ENCODE results near the gene FAM120C. TPM values are rescaled to one million over a fixed set of nuclear protein-coding genes. Genes with fewer than 3 reads are reported as not detected.

FAM120C gene
- total RNA-seq, 1 experiment from 2014 or later = 16.6 TPM

GRCh38 chrX:54066841-54067240 is 116.2 kb downstream of the FAM120C start:
- H3K4me2 ChIP-seq (ENCODE audit: low read depth, low read length, poor library complexity, severe bottlenecking) = no peak overlapping the region
- no peaks in the 10 kb centered on the region for H4K20me1 ChIP-seq (ENCODE audit: insufficient read depth, low read depth, low read length)
- H3K27me3 ChIP-seq (ENCODE audit: low read length) = no peaks in the 10 kb centered on the region
- no peaks in the 10 kb centered on the region for H3K9me2 ChIP-seq (replicated peaks; ENCODE audit: insufficient read depth, low read length)
- no peak overlapping the region for H3K9ac ChIP-seq (ENCODE audit: low read length)
- H3K79me2 ChIP-seq (ENCODE audit: low read length) = no peaks in the 10 kb centered on the region
- H3K4me1 ChIP-seq (ENCODE audit: low read length) = no peaks in the 10 kb centered on the region
- H3K9me3 ChIP-seq (ENCODE audit: low read length) = no peaks in the 10 kb centered on the region
- H2AFZ ChIP-seq (ENCODE audit: low read length) = no peak overlapping the region
- DNase-seq = no peak
- no peak overlapping the region for H3K4me3 ChIP-seq (ENCODE audit: low read length)
- H3K36me3 ChIP-seq (ENCODE audit: insufficient read depth, low read length) = no peaks in the 10 kb centered on the region
- H3K27ac ChIP-seq (ENCODE audit: low read length) = no peak overlapping the region

DNA sequence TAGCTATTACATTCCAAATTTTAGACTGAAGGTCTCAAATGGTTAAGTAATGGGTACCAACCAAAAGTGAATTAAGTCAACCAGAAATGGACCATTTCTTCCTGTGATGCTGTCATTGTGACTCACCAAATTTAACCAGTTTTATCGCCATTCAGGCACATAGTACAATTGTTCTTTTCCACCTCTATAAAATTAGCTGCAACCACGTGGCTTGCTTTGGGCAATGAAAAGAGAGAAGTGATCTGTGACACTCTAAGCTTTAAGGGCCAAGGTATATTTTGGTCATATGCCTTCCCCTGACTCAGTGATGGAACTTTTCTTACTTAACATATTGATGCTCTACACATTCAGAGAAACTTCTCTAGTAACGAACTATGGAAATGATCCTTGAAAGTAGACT is 118.5 kb downstream of the FAM120C start:
- no peak overlapping the region for H2AFZ ChIP-seq (ENCODE audit: low read length)

GRCh38 chrX:54063361-54063760 is 119.7 kb downstream of the FAM120C start:
- DNase-seq = no peak
- Histone ChIP-seq H3K27me3 (ENCODE audit: low read length) (no peaks in the 10 kb centered on the region), H3K4me1 (ENCODE audit: low read length) (no peaks in the 10 kb centered on the region), H3K9me3 (ENCODE audit: low read length) (no peaks in the 10 kb centered on the region), H4K20me1 (ENCODE audit: insufficient read depth, low read depth, low read length) (no peaks in the 10 kb centered on the region), H3K27ac (ENCODE audit: low read length) (no peak overlapping the region), H3K9me2 (replicated peaks; ENCODE audit: insufficient read depth, low read length) (no peaks in the 10 kb centered on the region), H3K79me2 (ENCODE audit: low read length) (no peaks in the 10 kb centered on the region), H3K4me3 (ENCODE audit: low read length) (no peak overlapping the region), H2AFZ (ENCODE audit: low read length) (no peak overlapping the region), H3K9ac (ENCODE audit: low read length) (no peak overlapping the region), H3K4me2 (ENCODE audit: low read depth, low read length, poor library complexity, severe bottlenecking) (no peak overlapping the region), H3K36me3 (ENCODE audit: insufficient read depth, low read length) (no peaks in the 10 kb centered on the region)

More for the DNA sequence above, 118.5 kb downstream of the FAM120C start:
- Histone ChIP-seq H3K79me2 (ENCODE audit: low read length) (no peaks in the 10 kb centered on the region), H3K9me3 (ENCODE audit: low read length) (no peaks in the 10 kb centered on the region), H3K4me3 (ENCODE audit: low read length) (no peak overlapping the region), H4K20me1 (ENCODE audit: insufficient read depth, low read depth, low read length) (no peaks in the 10 kb centered on the region), H3K4me1 (ENCODE audit: low read length) (no peaks in the 10 kb centered on the region), H3K9me2 (replicated peaks; ENCODE audit: insufficient read depth, low read length) (no peaks in the 10 kb centered on the region), H3K27ac (ENCODE audit: low read length) (no peak overlapping the region), H3K27me3 (ENCODE audit: low read length) (no peaks in the 10 kb centered on the region), H3K36me3 (ENCODE audit: insufficient read depth, low read length) (no peaks in the 10 kb centered on the region), H3K9ac (ENCODE audit: low read length) (no peak overlapping the region), H3K4me2 (ENCODE audit: low read depth, low read length, poor library complexity, severe bottlenecking) (no peak overlapping the region)
- no peak for DNase-seq

- no peaks in the 10 kb centered on the region for H3K9me2 ChIP-seq (replicated peaks; ENCODE audit: insufficient read depth, low read length)
- H3K27me3 ChIP-seq (ENCODE audit: low read length) = no peaks in the 10 kb centered on the region
- 0 out of 2 replicates have a peak overlapping the region, but pooled peaks have one; percentile 65 for H2AFZ ChIP-seq (ENCODE audit: low read length)
Measured at GRCh38 chrX:54049801-54050200, 133.3 kb downstream of the FAM120C start.

GRCh38 chrX:54048412-54048811 is 134.6 kb downstream of the FAM120C start:
- H3K9ac ChIP-seq (ENCODE audit: low read length) = no peak overlapping the region
- H3K4me2 ChIP-seq (ENCODE audit: low read depth, low read length, poor library complexity, severe bottlenecking) = no peak overlapping the region
- no peak for DNase-seq
- no peaks in the 10 kb centered on the region for H3K9me2 ChIP-seq (replicated peaks; ENCODE audit: insufficient read depth, low read length)
- peaks cover 10% of the 10 kb centered on the region for H3K4me1 ChIP-seq (ENCODE audit: low read length)
- H4K20me1 ChIP-seq (ENCODE audit: insufficient read depth, low read depth, low read length) = no peaks in the 10 kb centered on the region
- H2AFZ ChIP-seq (ENCODE audit: low read length) = no peak overlapping the region
- H3K27me3 ChIP-seq (ENCODE audit: low read length) = no peaks in the 10 kb centered on the region
- no peak overlapping the region for H3K4me3 ChIP-seq (ENCODE audit: low read length)
- H3K36me3 ChIP-seq (ENCODE audit: insufficient read depth, low read length) = no peaks in the 10 kb centered on the region
- no peak overlapping the region for H3K27ac ChIP-seq (ENCODE audit: low read length)
- no peaks in the 10 kb centered on the region for H3K9me3 ChIP-seq (ENCODE audit: low read length)
- H3K79me2 ChIP-seq (ENCODE audit: low read length) = peaks cover 7% of the 10 kb centered on the region

More at GRCh38 chrX:54049801-54050200, 133.3 kb downstream of the FAM120C start:
- no peaks in the 10 kb centered on the region for H4K20me1 ChIP-seq (ENCODE audit: insufficient read depth, low read depth, low read length)
- H3K27ac ChIP-seq (ENCODE audit: low read length) = no peak overlapping the region
- no peaks in the 10 kb centered on the region for H3K36me3 ChIP-seq (ENCODE audit: insufficient read depth, low read length)
- no peaks in the 10 kb centered on the region for H3K9me3 ChIP-seq (ENCODE audit: low read length)
- no peak for DNase-seq
- no peaks in the 10 kb centered on the region for H3K79me2 ChIP-seq (ENCODE audit: low read length)
- no peak overlapping the region for H3K4me3 ChIP-seq (ENCODE audit: low read length)
- peaks cover 9% of the 10 kb centered on the region for H3K4me1 ChIP-seq (ENCODE audit: low read length)
- no peak overlapping the region for H3K4me2 ChIP-seq (ENCODE audit: low read depth, low read length, poor library complexity, severe bottlenecking)
- H3K9ac ChIP-seq (ENCODE audit: low read length) = no peak overlapping the region

- Histone ChIP-seq H3K36me3 (ENCODE audit: insufficient read depth, low read length) (peaks cover 6% of the 10 kb centered on the region; the same call in 1 of the 2 replicates), H3K9me3 (ENCODE audit: low read length) (no peaks in the 10 kb centered on the region), H3K27me3 (ENCODE audit: low read length) (no peaks in the 10 kb centered on the region), H3K9me2 (replicated peaks; ENCODE audit: insufficient read depth, low read length) (no peaks in the 10 kb centered on the region), H3K27ac (ENCODE audit: low read length) (no peak overlapping the region), H3K4me3 (ENCODE audit: low read length) (peak overlapping the region; percentile 65; the same call in 1 of the 2 replicates), H3K9ac (ENCODE audit: low read length) (peak overlapping the region; percentile 71), H3K4me1 (ENCODE audit: low read length) (peaks cover 14% of the 10 kb centered on the region), H3K79me2 (ENCODE audit: low read length) (peaks cover 22% of the 10 kb centered on the region), H4K20me1 (ENCODE audit: insufficient read depth, low read depth, low read length) (no peaks in the 10 kb centered on the region), H2AFZ (ENCODE audit: low read length) (no peak overlapping the region), H3K4me2 (ENCODE audit: low read depth, low read length, poor library complexity, severe bottlenecking) (peak overlapping the region; percentile 69)
- no peak for DNase-seq
Measured at GRCh38 chrX:54045563-54046228, 137.4 kb downstream of the FAM120C start.

GRCh38 chrX:54044877-54045338 is 138.1 kb downstream of the FAM120C start:
- Histone ChIP-seq H2AFZ (ENCODE audit: low read length) (no peak overlapping the region), H3K27ac (ENCODE audit: low read length) (peak overlapping the region; percentile 79), H3K27me3 (ENCODE audit: low read length) (no peaks in the 10 kb centered on the region), H3K4me2 (ENCODE audit: low read depth, low read length, poor library complexity, severe bottlenecking) (peak overlapping the region; percentile 69), H3K4me1 (ENCODE audit: low read length) (peaks cover 14% of the 10 kb centered on the region), H3K9me2 (replicated peaks; ENCODE audit: insufficient read depth, low read length) (no peaks in the 10 kb centered on the region), H3K9ac (ENCODE audit: low read length) (peak overlapping the region; percentile 71), H3K9me3 (ENCODE audit: low read length) (no peaks in the 10 kb centered on the region), H3K36me3 (ENCODE audit: insufficient read depth, low read length) (peaks cover 8% of the 10 kb centered on the region; the same call in 1 of the 2 replicates), H3K4me3 (ENCODE audit: low read length) (peak overlapping the region; percentile 65), H3K79me2 (ENCODE audit: low read length) (peaks cover 22% of the 10 kb centered on the region), H4K20me1 (ENCODE audit: insufficient read depth, low read depth, low read length) (no peaks in the 10 kb centered on the region)
- DNase-seq = no peak

GRCh38 chrX:54044126-54044876 is 138.8 kb downstream of the FAM120C start, which contains the start of gene PHF8:
PHF8 (minus strand) TSS chrX:54044473; CDS start chrX:54042728, 1,745 bp downstream.
- peak; percentile 97 for DNase-seq
- peak within 1 kb of the TSS; percentile 92 for H3K9ac ChIP-seq (ENCODE audit: low read length)
- H3K27me3 ChIP-seq (ENCODE audit: low read length) = no peaks in the 10 kb centered on the region
- H3K4me1 ChIP-seq (ENCODE audit: low read length) = peaks cover 14% of the 10 kb centered on the region
- H3K36me3 ChIP-seq (ENCODE audit: insufficient read depth, low read length) = peaks cover 12% of the 10 kb centered on the region; the same call in 1 of the 2 replicates
- H3K4me3 ChIP-seq (ENCODE audit: low read length) = peak within 1 kb of the TSS; percentile 67
- peaks cover 22% of the 10 kb centered on the region for H3K79me2 ChIP-seq (ENCODE audit: low read length)
- peak within 1 kb of the TSS; percentile 79 for H3K27ac ChIP-seq (ENCODE audit: low read length)
- H3K9me2 ChIP-seq (replicated peaks; ENCODE audit: insufficient read depth, low read length) = no peaks in the 10 kb centered on the region
- H4K20me1 ChIP-seq (ENCODE audit: insufficient read depth, low read depth, low read length) = no peaks in the 10 kb centered on the region
- peak within 1 kb of the TSS; percentile 69 for H3K4me2 ChIP-seq (ENCODE audit: low read depth, low read length, poor library complexity, severe bottlenecking)
- no peak within 1 kb of the TSS; the same call in 1 of the 2 replicates for H2AFZ ChIP-seq (ENCODE audit: low read length)
- no peaks in the 10 kb centered on the region for H3K9me3 ChIP-seq (ENCODE audit: low read length)

All from Karpas-422 (cell line).